Muscle layer of colon (tissue), 2 donors: ENCODE results near the gene MYBPHL.

Experiments
- H3K27ac ChIP-seq: one replicate; pipeline ENCODE4 v1.7.0; 2013; ENCODE audit warnings: low read depth, mild to moderate bottlenecking, low read length, moderate library complexity
- H3K27me3 ChIP-seq, 2 donors: one replicate each; pipeline ENCODE4 v1.7.0; 2013; ENCODE audit warnings: low read length in 2 of 2, mild to moderate bottlenecking in 2 of 2; ENCODE audit not compliant: insufficient read depth in 2 of 2, control insufficient read depth in 1 of 2
- H3K36me3 ChIP-seq: one replicate; pipeline ENCODE4 v1.7.0; 2013; ENCODE audit warnings: mild to moderate bottlenecking, low read length; ENCODE audit not compliant: insufficient read depth
- H3K4me1 ChIP-seq: one replicate; pipeline ENCODE4 v1.7.0; 2013; ENCODE audit warnings: mild to moderate bottlenecking, low read length; ENCODE audit not compliant: insufficient read depth
- H3K4me3 ChIP-seq, 2 donors: one replicate each; pipeline ENCODE4 v1.7.0; 2013; ENCODE audit warnings: low read length in 2 of 2, low read depth in 1 of 2, mild to moderate bottlenecking in 1 of 2, moderate library complexity in 1 of 2
- H3K9ac ChIP-seq: one replicate; pipeline ENCODE4 v1.7.0; 2013; ENCODE audit warnings: low read length
- H3K9me3 ChIP-seq: one replicate; pipeline ENCODE4 v1.7.0; 2013; ENCODE audit warnings: mild to moderate bottlenecking, low read length
- donor health status: abdominal sarcoma.
- donor health status: Adenocarcinoma of cecum.

The MYBPHL gene

DNA sequence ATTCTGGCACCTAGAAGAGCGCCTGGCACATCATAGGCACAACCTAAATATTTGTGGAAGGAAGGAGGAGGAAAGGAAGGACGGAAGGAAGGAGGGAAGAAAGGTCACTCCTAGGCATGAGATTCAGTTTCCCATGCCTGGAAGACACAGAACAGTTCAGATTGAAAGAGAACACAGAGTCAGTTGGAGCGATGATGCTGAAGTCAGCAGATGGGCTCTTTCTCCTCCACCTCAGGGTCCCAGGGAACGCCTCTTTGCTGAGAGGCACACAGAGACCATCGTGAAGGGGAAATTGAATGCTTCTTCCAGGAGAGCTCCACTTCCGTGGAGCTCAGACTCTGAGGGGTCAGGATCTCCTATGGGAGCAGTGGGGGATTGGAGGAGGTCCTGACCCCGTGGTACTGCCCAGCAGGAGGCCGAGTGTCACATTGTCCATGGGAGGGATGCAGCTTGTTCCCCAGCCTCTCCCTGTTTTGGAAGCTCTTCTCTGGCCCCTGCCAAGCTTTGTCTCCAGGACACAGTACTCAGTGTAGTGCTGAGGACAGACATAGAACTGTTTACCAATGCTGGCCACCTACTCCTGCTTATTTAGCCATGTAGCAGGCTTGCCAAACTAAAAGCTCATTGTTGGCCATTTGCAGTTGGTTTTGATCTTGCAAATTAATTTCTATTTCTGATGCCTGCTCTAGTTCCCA lies 2.4 kb downstream of the MYBPHL start:
- no peak overlapping the region for H3K4me3 ChIP-seq
- no peak overlapping the region for H3K27ac ChIP-seq
- no peaks in the 10 kb centered on the region for H3K27me3 ChIP-seq
- H3K9me3 ChIP-seq: no peaks in the 10 kb centered on the region
- H3K4me1 ChIP-seq: peaks cover 3% of the 10 kb centered on the region
- H3K9ac ChIP-seq: no peak overlapping the region
- H3K36me3 ChIP-seq: no peaks in the 10 kb centered on the region

- H3K9ac ChIP-seq: no peak overlapping the region
- no peak overlapping the region for H3K4me3 ChIP-seq
- no peaks in the 10 kb centered on the region for H3K9me3 ChIP-seq
- no peaks in the 10 kb centered on the region for H3K36me3 ChIP-seq
- H3K4me1 ChIP-seq: peaks cover 14% of the 10 kb centered on the region
- H3K27me3 ChIP-seq: no peaks in the 10 kb centered on the region
- H3K27ac ChIP-seq: no peak overlapping the region
Observed at GRCh38 chr1:109301874-109302273, 4.9 kb downstream of the MYBPHL start.

DNA sequence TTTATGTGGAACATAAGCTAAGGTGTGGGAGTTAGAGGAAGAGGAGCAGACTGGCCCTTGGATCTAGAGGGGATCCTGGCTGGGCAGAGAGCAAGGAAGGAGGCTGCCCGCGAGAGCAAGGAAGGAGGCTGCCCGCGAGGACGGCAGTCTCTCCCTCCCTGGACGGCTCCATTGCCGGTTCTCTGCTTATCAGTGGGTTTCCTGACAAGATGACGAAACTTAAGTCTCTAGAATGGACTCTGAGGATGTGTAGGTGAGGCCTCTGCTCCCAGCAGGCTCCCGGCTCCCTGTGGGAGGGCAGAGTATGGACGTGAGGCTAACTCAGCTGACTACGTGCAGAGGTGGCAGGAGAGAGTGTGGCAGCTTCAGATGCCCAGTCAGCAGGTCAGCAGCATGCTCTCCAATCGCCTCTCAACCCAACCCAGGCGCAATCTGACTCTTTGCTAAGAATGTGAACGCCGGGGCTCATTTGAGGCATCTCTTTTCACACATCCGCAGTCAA lies 6.1 kb downstream of the MYBPHL start:
- Histone ChIP-seq H3K4me1 (peaks cover 14% of the 10 kb centered on the region), H3K4me3 (no peak overlapping the region), H3K36me3 (no peaks in the 10 kb centered on the region), H3K9me3 (no peaks in the 10 kb centered on the region), H3K27me3 (no peaks in the 10 kb centered on the region), H3K27ac (no peak overlapping the region), H3K9ac (no peak overlapping the region)

GRCh38 chr1:109299558-109300343 lies 7.1 kb downstream of the MYBPHL start:
- Histone ChIP-seq H3K9ac (no peak overlapping the region), H3K27ac (no peak overlapping the region), H3K9me3 (no peaks in the 10 kb centered on the region), H3K4me1 (peaks cover 14% of the 10 kb centered on the region), H3K4me3 (no peak overlapping the region), H3K36me3 (no peaks in the 10 kb centered on the region), H3K27me3 (no peaks in the 10 kb centered on the region)

DNA sequence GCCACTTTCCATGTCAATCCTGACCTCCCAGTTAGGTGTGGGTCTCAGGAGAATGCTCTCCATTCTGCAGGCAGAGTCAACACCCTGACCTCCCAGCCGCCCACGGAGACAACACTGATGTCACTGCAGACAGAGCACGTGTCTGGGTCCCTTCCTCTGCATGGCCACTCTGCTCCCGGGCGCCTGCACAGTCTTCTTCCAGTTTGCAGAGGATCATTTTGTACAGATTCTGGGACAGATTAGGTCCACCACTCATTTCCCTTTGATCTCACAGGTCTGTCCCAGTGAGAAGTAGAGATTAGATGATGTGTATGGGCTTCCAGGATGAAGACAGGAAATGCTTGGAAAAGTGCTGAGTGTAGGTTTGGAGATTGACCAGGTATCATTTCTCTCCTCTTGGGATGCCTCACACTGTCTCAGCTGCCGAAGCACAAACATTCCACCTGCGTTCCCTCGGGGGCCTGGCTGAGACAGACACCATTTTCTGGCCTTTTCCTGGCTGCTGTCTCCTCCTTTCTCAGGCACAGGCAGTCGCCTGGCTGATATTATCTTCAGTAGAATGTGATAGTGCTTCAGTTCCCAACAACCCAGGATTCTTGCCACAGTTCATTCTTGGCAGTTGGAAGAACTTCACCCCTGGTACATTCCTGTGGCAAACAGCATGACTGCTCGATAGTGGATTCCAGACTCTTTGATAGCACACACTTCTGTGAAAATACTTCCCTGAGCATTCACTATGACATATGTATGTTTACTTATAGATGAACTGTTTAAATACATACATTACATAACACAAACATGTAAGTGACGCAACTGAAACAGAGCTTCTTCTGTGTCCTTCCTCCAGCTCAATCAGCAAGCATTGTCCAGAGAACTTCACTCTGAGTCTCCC lies 7.9 kb downstream of the MYBPHL start:
- Histone ChIP-seq H3K27ac (peak overlapping the region; percentile 6), H3K4me1 (peaks cover 14% of the 10 kb centered on the region), H3K9me3 (no peaks in the 10 kb centered on the region), H3K27me3 (no peaks in the 10 kb centered on the region), H3K9ac (no peak overlapping the region), H3K36me3 (no peaks in the 10 kb centered on the region), H3K4me3 (no peak overlapping the region)

GRCh38 chr1:109296782-109297181 lies 10.0 kb downstream of the MYBPHL start:
- no peak overlapping the region for H3K9ac ChIP-seq
- peaks cover 14% of the 10 kb centered on the region for H3K4me1 ChIP-seq
- H3K27ac ChIP-seq: no peak overlapping the region
- H3K4me3 ChIP-seq: no peak overlapping the region
- H3K36me3 ChIP-seq: no peaks in the 10 kb centered on the region
- no peaks in the 10 kb centered on the region for H3K27me3 ChIP-seq
- no peaks in the 10 kb centered on the region for H3K9me3 ChIP-seq

DNA sequence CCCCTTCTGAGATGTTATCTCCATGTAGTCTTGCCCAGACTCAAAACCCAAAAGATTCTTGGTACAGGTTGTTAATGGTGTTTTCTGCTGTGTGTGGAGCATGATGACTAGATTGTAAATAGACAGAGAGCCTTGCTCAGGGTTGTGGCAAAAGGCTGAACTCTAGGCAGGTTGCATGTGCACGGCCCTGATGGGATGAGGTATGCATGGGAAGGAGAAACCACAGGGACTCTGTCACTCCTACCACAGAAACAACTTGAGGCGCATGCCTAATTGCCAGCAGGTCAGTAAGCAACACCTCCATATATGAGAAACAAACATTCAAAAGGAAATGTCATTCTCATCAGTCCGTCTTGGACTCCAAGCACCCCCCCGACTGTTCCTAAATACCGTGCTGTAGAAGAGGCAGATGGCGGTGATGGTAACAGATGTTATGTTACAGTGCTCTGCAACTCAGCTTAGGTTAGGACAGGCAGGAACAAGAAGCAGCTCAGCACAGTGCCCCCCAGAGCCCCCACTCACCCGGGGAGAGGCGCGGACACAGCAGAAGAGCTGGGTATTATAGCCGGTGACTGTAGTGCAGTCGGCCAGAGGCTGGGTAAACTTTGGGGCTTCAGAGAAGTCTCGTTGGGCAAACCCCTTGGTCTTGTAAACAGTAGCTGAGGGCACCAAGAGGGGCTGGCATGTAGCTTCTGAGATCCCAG lies 10.9 kb downstream of the MYBPHL start:
- Histone ChIP-seq H3K36me3 (no peaks in the 10 kb centered on the region), H3K9ac (no peak overlapping the region), H3K27ac (no peak overlapping the region), H3K4me3 (no peak overlapping the region), H3K27me3 (no peaks in the 10 kb centered on the region), H3K4me1 (peaks cover 14% of the 10 kb centered on the region), H3K9me3 (no peaks in the 10 kb centered on the region)

DNA sequence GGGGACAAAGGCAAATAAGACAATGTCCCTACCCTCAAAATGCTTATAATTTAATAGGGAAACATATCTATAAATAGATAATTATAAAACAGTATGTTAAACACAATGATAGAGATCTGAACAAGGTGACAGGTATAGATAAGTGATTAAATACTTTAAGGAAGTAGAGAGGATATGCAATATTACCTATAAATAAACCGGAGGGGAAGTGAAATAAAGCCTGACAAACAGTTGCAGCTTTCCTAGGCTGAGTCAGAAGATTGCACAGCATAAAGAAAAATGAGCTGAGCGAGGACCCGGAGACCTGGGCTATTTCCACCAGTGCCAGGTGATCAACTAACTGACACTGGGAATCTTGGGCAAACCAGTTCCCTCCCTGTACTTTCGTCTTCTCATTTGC lies 12.3 kb downstream of the MYBPHL start:
- Histone ChIP-seq H3K4me3 (no peak overlapping the region), H3K27me3 (no peaks in the 10 kb centered on the region), H3K9ac (no peak overlapping the region), H3K27ac (no peak overlapping the region), H3K36me3 (no peaks in the 10 kb centered on the region), H3K9me3 (no peaks in the 10 kb centered on the region), H3K4me1 (peaks cover 12% of the 10 kb centered on the region)

GRCh38 chr1:109293026-109293425 lies 13.8 kb downstream of the MYBPHL start:
- Histone ChIP-seq H3K4me3 (no peak overlapping the region), H3K27me3 (no peaks in the 10 kb centered on the region), H3K9me3 (no peaks in the 10 kb centered on the region), H3K36me3 (no peaks in the 10 kb centered on the region), H3K4me1 (no peaks in the 10 kb centered on the region), H3K27ac (no peak overlapping the region), H3K9ac (no peak overlapping the region)

- Histone ChIP-seq H3K4me3 (no peak overlapping the region), H3K4me1 (no peaks in the 10 kb centered on the region), H3K36me3 (no peaks in the 10 kb centered on the region), H3K9ac (no peak overlapping the region), H3K27me3 (no peaks in the 10 kb centered on the region), H3K27ac (no peak overlapping the region), H3K9me3 (no peaks in the 10 kb centered on the region)
Observed at GRCh38 chr1:109292364-109292763, 14.4 kb downstream of the MYBPHL start.

DNA sequence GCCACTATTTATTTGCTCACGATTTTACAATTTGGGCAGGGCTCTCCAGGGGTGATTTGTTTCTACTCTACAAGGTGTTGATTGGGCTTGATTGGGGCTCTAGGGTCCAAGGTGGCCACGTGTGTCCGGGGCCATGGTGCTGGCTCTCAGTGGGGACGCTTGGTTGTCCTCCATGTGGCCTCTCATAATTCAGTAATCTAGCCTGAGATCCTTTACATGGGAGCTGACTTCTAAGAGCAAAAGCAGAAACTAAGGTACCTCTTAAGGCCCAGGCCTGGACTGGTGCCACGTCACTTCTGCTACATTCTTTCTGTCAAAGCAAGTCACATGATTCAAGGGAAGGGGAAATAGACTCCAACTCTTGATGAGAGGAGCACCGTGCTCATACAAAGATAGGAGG lies 15.8 kb downstream of the MYBPHL start:
- Histone ChIP-seq H3K9me3 (no peaks in the 10 kb centered on the region), H3K4me3 (no peak overlapping the region), H3K27me3 (no peaks in the 10 kb centered on the region), H3K9ac (no peak overlapping the region), H3K27ac (no peak overlapping the region), H3K4me1 (no peaks in the 10 kb centered on the region), H3K36me3 (no peaks in the 10 kb centered on the region)
